ENCODE measurements around the gene CDH4. TPM values are rescaled to one million over a fixed set of nuclear protein-coding genes. Genes with fewer than 3 reads are reported as not detected.
A peak's percentile ranks its signal among the peaks of the same experiment; 100 is the strongest.

CDH4 gene
- total and polyA plus RNA-seq, 2 donors (not counting 3 experiments of a cell fraction or from before 2014, with no cell fraction given), result 0.17 to 0.51 TPM

GRCh38 chr20:61587681-61588289, 335.7 kb downstream of the CDH4 start:
- dilution Hi-C loops (cut with MboI; ENCODE audit: extremely low pct_ligation_motif_present, low sequenced_read_pairs), result no loop called here

GRCh38 chr20:61588411-61589385, 336.6 kb downstream of the CDH4 start:
- TF ChIP-seq POLR2A (IDR thresholded peaks at IDR 0.05; ENCODE audit: low read depth, low read length), result no peak
- TF ChIP-seq GATA2 (IDR thresholded peaks at IDR 0.05; ENCODE audit: insufficient read depth, insufficient read length, low read depth, low read length), result no peak
- no peak for TF ChIP-seq EZH2 (IDR thresholded peaks at IDR 0.05; ENCODE audit: borderline replicate concordance, low read depth, low read length, severe bottlenecking)
- no peak for TF ChIP-seq MYC (IDR thresholded peaks at IDR 0.05; ENCODE audit: low read depth, low read length)
- TF ChIP-seq, protein P1, sequence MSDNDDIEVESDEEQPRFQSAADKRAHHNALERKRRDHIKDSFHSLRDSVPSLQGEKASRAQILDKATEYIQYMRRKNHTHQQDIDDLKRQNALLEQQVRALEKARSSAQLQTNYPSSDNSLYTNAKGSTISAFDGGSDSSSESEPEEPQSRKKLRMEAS (IDR thresholded peaks at IDR 0.05; ENCODE audit: insufficient read depth, insufficient read length), result no peak
- peak; percentile 43 for TF ChIP-seq FOS (IDR thresholded peaks at IDR 0.05; ENCODE audit: borderline replicate concordance, insufficient read depth, low read length)
- no peak for TF ChIP-seq CTCF (IDR thresholded peaks at IDR 0.05; ENCODE audit: extremely low read depth in 1 of 2, insufficient read depth in 1 of 2, low read depth in 1 of 2, low read length in 2 of 2)
- Histone ChIP-seq H3K4me2 (ENCODE audit: insufficient read depth, low read length) (no peak overlapping the region), H3K79me2 (ENCODE audit: control insufficient read depth, insufficient read depth, low read length) (no peaks in the 10 kb centered on the region), H3K27me3 (ENCODE audit: control insufficient read depth in 2 of 2, insufficient read depth in 2 of 2, low read length in 2 of 2) (no peaks in the 10 kb centered on the region), H3K4me3 (replicated peaks in 1 of 3; ENCODE audit: insufficient read depth in 1 of 3, low read depth in 1 of 3, low read length in 3 of 3) (no peak overlapping the region), H4K20me1 (replicated peaks; ENCODE audit: control insufficient read depth, extremely low read depth, insufficient read depth, low read length) (no peaks in the 10 kb centered on the region), H3K9me1 (replicated peaks; ENCODE audit: control insufficient read depth, extremely low read depth, insufficient read depth, low read length) (no peaks in the 10 kb centered on the region), H3K4me1 (ENCODE audit: control insufficient read depth, extremely low read depth, insufficient read depth, low read length) (no peaks in the 10 kb centered on the region), H2AFZ (ENCODE audit: low read depth, low read length) (no peak overlapping the region), H3K9ac (replicated peaks; ENCODE audit: extremely low read depth, insufficient read depth, low read length) (no peak overlapping the region), H3K9me3 (replicated peaks; ENCODE audit: control insufficient read depth, insufficient read depth, low read length) (peaks cover 9% of the 10 kb centered on the region), H3K36me3 (ENCODE audit: control insufficient read depth in 2 of 2, extremely low read depth in 1 of 2, insufficient read depth in 2 of 2, low read length in 2 of 2) (no peaks in the 10 kb centered on the region), H3K27ac (ENCODE audit: insufficient read depth, low read depth, low read length) (no peak overlapping the region)
- intact Hi-C loops (cut with micrococcal nuclease), result no loop called here
- no peak for DNase-seq (ENCODE audit: low read depth, low spot score)
- FAIRE-seq, result no peak
- POLR2A ChIA-PET, result no interaction called here
- CTCF ChIA-PET, result interaction anchor here (0.5 kb wide), 1 partner anchor 312 kb away, joined by 3 read pairs; no protein-coding TSS in a partner anchor
- no TSS peak for BruUV-seq (replicated peaks)
- dilution Hi-C loops (cut with MboI; ENCODE audit: extremely low pct_ligation_motif_present, low sequenced_read_pairs), result no loop called here

More at GRCh38 chr20:61587681-61588289, 335.7 kb downstream of the CDH4 start:
- TF ChIP-seq EZH2 (IDR thresholded peaks at IDR 0.05; ENCODE audit: borderline replicate concordance, low read depth, low read length, severe bottlenecking), result no peak
- no peak for TF ChIP-seq FOS (IDR thresholded peaks at IDR 0.05; ENCODE audit: borderline replicate concordance, insufficient read depth, low read length)
- TF ChIP-seq, protein P1 (IDR thresholded peaks at IDR 0.05; ENCODE audit: insufficient read depth, insufficient read length), result no peak
- DNase-seq (ENCODE audit: low read depth, low spot score), result no peak
- POLR2A ChIA-PET, result no interaction called here
- no peaks in the 10 kb centered on the region for H3K36me3 ChIP-seq (ENCODE audit: control insufficient read depth in 2 of 2, extremely low read depth in 1 of 2, insufficient read depth in 2 of 2, low read length in 2 of 2)
- CTCF ChIA-PET, result no interaction called here
- no peak overlapping the region for H3K4me2 ChIP-seq (ENCODE audit: insufficient read depth, low read length)
- no peak overlapping the region for H2AFZ ChIP-seq (ENCODE audit: low read depth, low read length)
- H3K79me2 ChIP-seq (ENCODE audit: control insufficient read depth, insufficient read depth, low read length), result no peaks in the 10 kb centered on the region
- no peak for FAIRE-seq
- H3K9me1 ChIP-seq (replicated peaks; ENCODE audit: control insufficient read depth, extremely low read depth, insufficient read depth, low read length), result no peaks in the 10 kb centered on the region
- no peak overlapping the region for H3K27ac ChIP-seq (ENCODE audit: insufficient read depth, low read depth, low read length)
- no peak overlapping the region for H3K9ac ChIP-seq (replicated peaks; ENCODE audit: extremely low read depth, insufficient read depth, low read length)
- no peaks in the 10 kb centered on the region for H4K20me1 ChIP-seq (replicated peaks; ENCODE audit: control insufficient read depth, extremely low read depth, insufficient read depth, low read length)
- H3K4me3 ChIP-seq (replicated peaks in 1 of 3; ENCODE audit: insufficient read depth in 1 of 3, low read depth in 1 of 3, low read length in 3 of 3), result no peak overlapping the region
- intact Hi-C loops (cut with micrococcal nuclease), result no loop called here
- no peaks in the 10 kb centered on the region for H3K27me3 ChIP-seq (ENCODE audit: control insufficient read depth in 2 of 2, insufficient read depth in 2 of 2, low read length in 2 of 2)
- no peaks in the 10 kb centered on the region for H3K4me1 ChIP-seq (ENCODE audit: control insufficient read depth, extremely low read depth, insufficient read depth, low read length)
- peaks cover 4% of the 10 kb centered on the region for H3K9me3 ChIP-seq (replicated peaks; ENCODE audit: control insufficient read depth, insufficient read depth, low read length)
- no TSS peak for BruUV-seq (replicated peaks)

Data from endothelial cell of umbilical vein (primary cell).